VCaP (cell line): ENCODE results near the gene KIAA1671.

Experiments
- H3K27ac ChIP-seq: fragments of 450-650 bp; 2 replicates; pipeline ENCODE4 v1.5.1; 2017
- CTCF ChIP-seq: fragments of 450-650 bp; conservative IDR thresholded peaks from 2 replicates; pipeline ENCODE4 v1.5.1; 2017; ENCODE audit warnings: mild to moderate bottlenecking, moderate library complexity

The KIAA1671 gene

GRCh38 chr22:25067851-25068421 lies 115.4 kb downstream of the KIAA1671 start:
- no peak for TF ChIP-seq CTCF
- no peak overlapping the region for H3K27ac ChIP-seq

- no peak for TF ChIP-seq CTCF
- no peak overlapping the region for H3K27ac ChIP-seq
Measured at GRCh38 chr22:25068707-25069106, 116.2 kb downstream of the KIAA1671 start.

GRCh38 chr22:25069426-25069757 lies 116.9 kb downstream of the KIAA1671 start:
- no peak overlapping the region for H3K27ac ChIP-seq
- TF ChIP-seq CTCF = no peak

- no peak for TF ChIP-seq CTCF
- H3K27ac ChIP-seq = no peak overlapping the region
Measured at GRCh38 chr22:25069758-25070481, 117.4 kb downstream of the KIAA1671 start.

- no peak overlapping the region for H3K27ac ChIP-seq
- TF ChIP-seq CTCF = no peak
Measured at GRCh38 chr22:25070956-25071355, 118.4 kb downstream of the KIAA1671 start.

GRCh38 chr22:25071720-25072119 lies 119.2 kb downstream of the KIAA1671 start:
- H3K27ac ChIP-seq = no peak overlapping the region
- no peak for TF ChIP-seq CTCF

- H3K27ac ChIP-seq = no peak overlapping the region
- no peak for TF ChIP-seq CTCF
Measured at GRCh38 chr22:25072406-25072805, 119.9 kb downstream of the KIAA1671 start.
